ENCODE data around the gene CEP57L1. TPM values are rescaled to one million over a fixed set of nuclear protein-coding genes. Genes with fewer than 3 reads are reported as not detected.

Gene CEP57L1
- total RNA-seq, 1 donor from 2014 or later, result 17.5 TPM

DNA sequence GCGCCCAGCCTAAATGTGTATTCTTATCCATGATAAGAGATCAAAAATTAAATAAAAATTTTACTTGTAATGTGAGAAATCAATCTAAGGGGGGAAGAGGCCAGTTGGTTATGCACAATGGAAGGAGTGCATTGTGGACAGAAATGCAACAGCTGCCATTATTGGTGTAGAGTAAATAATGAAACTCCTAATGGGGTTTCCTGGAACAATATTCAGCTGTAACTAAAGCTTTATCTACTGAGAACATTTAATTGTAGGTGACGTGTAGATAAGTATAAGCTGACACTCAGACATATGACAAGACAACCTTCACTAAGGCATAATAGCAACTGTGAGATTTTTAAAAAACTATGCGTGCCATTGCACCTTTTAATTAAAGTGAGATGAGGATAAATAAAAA, 71.4 kb downstream of the CEP57L1 start:
- H3K36me3 ChIP-seq (ENCODE audit: insufficient read depth, low read length), result no peaks in the 10 kb centered on the region
- no peaks in the 10 kb centered on the region for H4K20me1 ChIP-seq (ENCODE audit: insufficient read depth, low read length)
- H3K4me1 Mint-ChIP-seq (ENCODE audit: low read depth, unreplicated experiment), result peaks cover 12% of the 10 kb centered on the region
- H2AFZ ChIP-seq (ENCODE audit: low read depth, low read length), result no peak overlapping the region
- no peaks in the 10 kb centered on the region for H3K36me3 Mint-ChIP-seq (ENCODE audit: low read depth, unreplicated experiment)
- H3K27me3 ChIP-seq (ENCODE audit: insufficient read depth, low read length), result no peaks in the 10 kb centered on the region
- H3K4me3 Mint-ChIP-seq (ENCODE audit: unreplicated experiment), result no peak overlapping the region
- TF ChIP-seq EZH2 (IDR thresholded peaks at IDR 0.05; ENCODE audit: insufficient read depth, low read length), result no peak
- TF ChIP-seq, protein P1, sequence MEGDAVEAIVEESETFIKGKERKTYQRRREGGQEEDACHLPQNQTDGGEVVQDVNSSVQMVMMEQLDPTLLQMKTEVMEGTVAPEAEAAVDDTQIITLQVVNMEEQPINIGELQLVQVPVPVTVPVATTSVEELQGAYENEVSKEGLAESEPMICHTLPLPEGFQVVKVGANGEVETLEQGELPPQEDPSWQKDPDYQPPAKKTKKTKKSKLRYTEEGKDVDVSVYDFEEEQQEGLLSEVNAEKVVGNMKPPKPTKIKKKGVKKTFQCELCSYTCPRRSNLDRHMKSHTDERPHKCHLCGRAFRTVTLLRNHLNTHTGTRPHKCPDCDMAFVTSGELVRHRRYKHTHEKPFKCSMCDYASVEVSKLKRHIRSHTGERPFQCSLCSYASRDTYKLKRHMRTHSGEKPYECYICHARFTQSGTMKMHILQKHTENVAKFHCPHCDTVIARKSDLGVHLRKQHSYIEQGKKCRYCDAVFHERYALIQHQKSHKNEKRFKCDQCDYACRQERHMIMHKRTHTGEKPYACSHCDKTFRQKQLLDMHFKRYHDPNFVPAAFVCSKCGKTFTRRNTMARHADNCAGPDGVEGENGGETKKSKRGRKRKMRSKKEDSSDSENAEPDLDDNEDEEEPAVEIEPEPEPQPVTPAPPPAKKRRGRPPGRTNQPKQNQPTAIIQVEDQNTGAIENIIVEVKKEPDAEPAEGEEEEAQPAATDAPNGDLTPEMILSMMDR (IDR thresholded peaks at IDR 0.05; ENCODE audit: insufficient read depth, low read depth, low read length), result no peak
- H3K9ac ChIP-seq (ENCODE audit: low read length), result no peak overlapping the region
- H3K4me3 ChIP-seq (ENCODE audit: insufficient read depth, low read depth, low read length), result no peak overlapping the region
- no peaks in the 10 kb centered on the region for H3K79me2 ChIP-seq (ENCODE audit: insufficient read depth, low read length)
- H3K9me3 Mint-ChIP-seq (ENCODE audit: unreplicated experiment), result no peaks in the 10 kb centered on the region
- no peak overlapping the region for H3K27ac ChIP-seq (ENCODE audit: low read depth, low read length)
- H3K27me3 Mint-ChIP-seq (ENCODE audit: low read depth, unreplicated experiment), result no peaks in the 10 kb centered on the region
- H3K27ac Mint-ChIP-seq (ENCODE audit: unreplicated experiment), result no peak overlapping the region
- no peaks in the 10 kb centered on the region for H3K4me1 ChIP-seq (ENCODE audit: insufficient read depth, low read length)
- FAIRE-seq, result no peak
- no peak for DNase-seq (ENCODE audit: low read depth)
- no peak overlapping the region for H3K4me2 ChIP-seq (ENCODE audit: low read length)
- H3K9me3 ChIP-seq (ENCODE audit: insufficient read depth, low read depth, low read length), result no peaks in the 10 kb centered on the region

DNA sequence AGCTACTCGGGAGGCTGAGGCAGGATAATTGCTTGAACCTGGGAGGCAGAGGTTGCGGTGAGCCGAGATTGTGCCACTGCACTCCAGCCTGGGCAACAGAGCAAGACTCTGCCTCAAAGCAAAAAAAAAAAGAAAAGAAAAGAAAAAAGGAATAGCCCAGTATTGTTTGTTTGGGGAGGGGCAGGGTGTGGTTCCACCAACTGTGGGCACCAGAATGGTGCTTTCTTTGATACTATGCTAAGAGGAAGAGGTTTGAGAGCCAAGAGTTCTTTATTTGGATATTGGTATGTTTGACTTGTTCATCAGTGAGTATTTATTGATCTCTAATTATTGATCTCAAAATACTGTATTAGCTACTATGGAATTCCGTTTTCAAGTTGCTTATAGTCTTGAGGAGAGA, 72.3 kb downstream of the CEP57L1 start:
- no peaks in the 10 kb centered on the region for H4K20me1 ChIP-seq (ENCODE audit: insufficient read depth, low read length)
- H3K27me3 Mint-ChIP-seq (ENCODE audit: low read depth, unreplicated experiment), result no peaks in the 10 kb centered on the region
- H2AFZ ChIP-seq (ENCODE audit: low read depth, low read length), result no peak overlapping the region
- H3K79me2 ChIP-seq (ENCODE audit: insufficient read depth, low read length), result no peaks in the 10 kb centered on the region
- no peak overlapping the region for H3K4me3 Mint-ChIP-seq (ENCODE audit: unreplicated experiment)
- H3K27ac Mint-ChIP-seq (ENCODE audit: unreplicated experiment), result no peak overlapping the region
- H3K4me1 ChIP-seq (ENCODE audit: insufficient read depth, low read length), result no peaks in the 10 kb centered on the region
- H3K9ac ChIP-seq (ENCODE audit: low read length), result no peak overlapping the region
- FAIRE-seq, result no peak
- no peak overlapping the region for H3K4me2 ChIP-seq (ENCODE audit: low read length)
- TF ChIP-seq, protein P1 (IDR thresholded peaks at IDR 0.05; ENCODE audit: insufficient read depth, low read depth, low read length), result no peak
- TF ChIP-seq EZH2 (IDR thresholded peaks at IDR 0.05; ENCODE audit: insufficient read depth, low read length), result no peak
- no peak for DNase-seq (ENCODE audit: low read depth)
- no peaks in the 10 kb centered on the region for H3K36me3 ChIP-seq (ENCODE audit: insufficient read depth, low read length)
- H3K9me3 ChIP-seq (ENCODE audit: insufficient read depth, low read depth, low read length), result no peaks in the 10 kb centered on the region
- peaks cover 15% of the 10 kb centered on the region for H3K4me1 Mint-ChIP-seq (ENCODE audit: low read depth, unreplicated experiment)
- H3K27me3 ChIP-seq (ENCODE audit: insufficient read depth, low read length), result no peaks in the 10 kb centered on the region
- no peaks in the 10 kb centered on the region for H3K9me3 Mint-ChIP-seq (ENCODE audit: unreplicated experiment)
- H3K36me3 Mint-ChIP-seq (ENCODE audit: low read depth, unreplicated experiment), result no peaks in the 10 kb centered on the region
- no peak overlapping the region for H3K4me3 ChIP-seq (ENCODE audit: insufficient read depth, low read depth, low read length)
- H3K27ac ChIP-seq (ENCODE audit: low read depth, low read length), result no peak overlapping the region

DNA sequence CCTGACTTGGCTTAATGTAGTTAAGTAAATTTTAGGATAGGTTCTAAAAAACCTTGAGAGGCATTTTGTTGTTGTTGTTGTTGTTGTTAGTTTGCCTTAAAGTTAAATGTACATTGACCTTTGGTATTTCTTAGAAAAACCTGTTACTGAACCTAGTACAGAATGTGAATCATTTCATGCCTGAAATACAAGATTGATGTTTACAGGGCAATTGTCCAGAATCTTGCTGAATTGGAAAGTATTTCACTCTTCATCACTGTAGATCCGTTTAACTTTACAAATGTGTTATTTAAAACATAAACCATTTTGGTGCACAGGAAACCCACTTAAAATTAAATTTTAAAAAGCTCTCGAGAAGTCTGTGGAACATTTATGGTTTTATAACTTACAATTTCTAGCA, 75.0 kb downstream of the CEP57L1 start:
- no peaks in the 10 kb centered on the region for H3K27me3 ChIP-seq (ENCODE audit: insufficient read depth, low read length)
- no peak overlapping the region for H3K4me3 ChIP-seq (ENCODE audit: insufficient read depth, low read depth, low read length)
- Mint-ChIP-seq H3K4me1 (ENCODE audit: low read depth, unreplicated experiment) (peaks cover 9% of the 10 kb centered on the region), H3K27ac (ENCODE audit: unreplicated experiment) (no peak overlapping the region), H3K4me3 (ENCODE audit: unreplicated experiment) (no peak overlapping the region), H3K27me3 (ENCODE audit: low read depth, unreplicated experiment) (no peaks in the 10 kb centered on the region), H3K9me3 (ENCODE audit: unreplicated experiment) (no peaks in the 10 kb centered on the region), H3K36me3 (ENCODE audit: low read depth, unreplicated experiment) (peaks cover 4% of the 10 kb centered on the region)
- H3K79me2 ChIP-seq (ENCODE audit: insufficient read depth, low read length), result no peaks in the 10 kb centered on the region
- no peak overlapping the region for H3K4me2 ChIP-seq (ENCODE audit: low read length)
- H4K20me1 ChIP-seq (ENCODE audit: insufficient read depth, low read length), result no peaks in the 10 kb centered on the region
- no peaks in the 10 kb centered on the region for H3K36me3 ChIP-seq (ENCODE audit: insufficient read depth, low read length)
- no peaks in the 10 kb centered on the region for H3K9me3 ChIP-seq (ENCODE audit: insufficient read depth, low read depth, low read length)
- no peak overlapping the region for H3K9ac ChIP-seq (ENCODE audit: low read length)
- H3K27ac ChIP-seq (ENCODE audit: low read depth, low read length), result no peak overlapping the region
- H2AFZ ChIP-seq (ENCODE audit: low read depth, low read length), result no peak overlapping the region
- DNase-seq (ENCODE audit: low read depth), result no peak
- TF ChIP-seq, protein P1 (IDR thresholded peaks at IDR 0.05; ENCODE audit: insufficient read depth, low read depth, low read length), result no peak
- TF ChIP-seq EZH2 (IDR thresholded peaks at IDR 0.05; ENCODE audit: insufficient read depth, low read length), result no peak
- no peaks in the 10 kb centered on the region for H3K4me1 ChIP-seq (ENCODE audit: insufficient read depth, low read length)
- FAIRE-seq, result no peak
